ENCODE measurements around the gene SLC41A3.
"Not testable (repeated sequence)": the region's sequence is repeated elsewhere in the genome, so short reads cannot be mapped to it uniquely, and the experiment has no call there.

DNA sequence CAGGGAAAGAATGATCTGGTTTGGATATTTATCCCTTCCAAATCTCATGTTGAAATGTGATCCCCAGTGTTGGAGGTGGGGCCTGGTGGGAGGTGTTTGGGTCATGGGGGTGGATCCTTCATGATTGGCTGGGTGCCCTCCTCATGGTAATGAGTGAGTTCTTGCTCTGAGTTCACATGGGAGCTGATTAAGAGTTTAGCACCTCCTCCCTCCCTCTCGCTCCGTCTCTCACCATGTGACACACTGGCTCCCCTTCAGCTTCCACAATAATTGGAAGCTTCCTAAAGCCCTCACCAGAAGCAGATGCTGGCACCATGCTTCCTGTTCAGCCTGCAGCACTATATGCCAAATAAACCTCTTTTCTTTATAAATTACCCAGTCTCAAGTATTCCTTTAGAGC lies 45.1 kb downstream of the SLC41A3 start:
- TF ChIP-seq YY1 (tag by site-specific recombination; IDR thresholded peaks at IDR 0.05); ZNF777 (tag by site-specific recombination; IDR thresholded peaks at IDR 0.05; ENCODE audit: borderline replicate concordance); ZNF510 (tag by site-specific recombination; IDR thresholded peaks at IDR 0.05; ENCODE audit: insufficient replicate concordance); ZNF792 (tag by site-specific recombination; IDR thresholded peaks at IDR 0.05); ZBTB17 (tag by site-specific recombination; IDR thresholded peaks at IDR 0.05); ZBTB11 (tag by site-specific recombination; conservative IDR thresholded peaks at IDR 0.05; ENCODE audit: low read depth); ZNF423 (tag by site-specific recombination; IDR thresholded peaks at IDR 0.05): not testable (repeated sequence)
- TF ChIP-seq, protein P1, sequence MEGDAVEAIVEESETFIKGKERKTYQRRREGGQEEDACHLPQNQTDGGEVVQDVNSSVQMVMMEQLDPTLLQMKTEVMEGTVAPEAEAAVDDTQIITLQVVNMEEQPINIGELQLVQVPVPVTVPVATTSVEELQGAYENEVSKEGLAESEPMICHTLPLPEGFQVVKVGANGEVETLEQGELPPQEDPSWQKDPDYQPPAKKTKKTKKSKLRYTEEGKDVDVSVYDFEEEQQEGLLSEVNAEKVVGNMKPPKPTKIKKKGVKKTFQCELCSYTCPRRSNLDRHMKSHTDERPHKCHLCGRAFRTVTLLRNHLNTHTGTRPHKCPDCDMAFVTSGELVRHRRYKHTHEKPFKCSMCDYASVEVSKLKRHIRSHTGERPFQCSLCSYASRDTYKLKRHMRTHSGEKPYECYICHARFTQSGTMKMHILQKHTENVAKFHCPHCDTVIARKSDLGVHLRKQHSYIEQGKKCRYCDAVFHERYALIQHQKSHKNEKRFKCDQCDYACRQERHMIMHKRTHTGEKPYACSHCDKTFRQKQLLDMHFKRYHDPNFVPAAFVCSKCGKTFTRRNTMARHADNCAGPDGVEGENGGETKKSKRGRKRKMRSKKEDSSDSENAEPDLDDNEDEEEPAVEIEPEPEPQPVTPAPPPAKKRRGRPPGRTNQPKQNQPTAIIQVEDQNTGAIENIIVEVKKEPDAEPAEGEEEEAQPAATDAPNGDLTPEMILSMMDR (tag by site-specific recombination; IDR thresholded peaks at IDR 0.05), result not testable (repeated sequence)

Data from HEK293 (cell line).